ENCODE data around the gene OR1J2.
"Not testable (repeated sequence)": the region's sequence is repeated elsewhere in the genome, so short reads cannot be mapped to it uniquely, and the experiment has no call there.

Gene OR1J2

DNA sequence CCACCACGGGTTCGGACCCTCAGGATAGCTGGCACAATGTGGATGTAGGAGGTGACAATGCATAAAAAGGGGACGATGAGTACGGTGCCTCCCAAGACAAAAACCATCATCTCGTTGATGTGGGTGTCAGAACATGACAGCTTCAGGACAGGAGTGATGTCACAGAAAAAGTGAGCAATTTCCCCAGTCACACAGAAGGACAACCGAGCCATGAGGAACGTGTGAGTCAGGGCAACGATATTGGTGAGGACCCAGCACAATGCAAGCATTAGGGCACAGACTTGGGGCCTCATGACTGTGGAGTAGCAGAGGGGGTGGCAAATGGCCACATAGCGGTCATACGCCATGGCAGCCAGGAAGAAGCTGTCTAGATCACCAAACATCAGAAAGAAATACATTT is 16.0 kb downstream of the OR1J2 start:
- H2AFZ ChIP-seq (ENCODE audit: low read depth, low read length), result no peak overlapping the region
- no peak overlapping the region for H3K4me3 ChIP-seq (ENCODE audit: low read length)
- no peak overlapping the region for H3K27ac ChIP-seq (ENCODE audit: low read length)
- peaks cover 24% of the 10 kb centered on the region for H3K27me3 ChIP-seq (ENCODE audit: low read depth, low read length)
- TF ChIP-seq, protein P1, sequence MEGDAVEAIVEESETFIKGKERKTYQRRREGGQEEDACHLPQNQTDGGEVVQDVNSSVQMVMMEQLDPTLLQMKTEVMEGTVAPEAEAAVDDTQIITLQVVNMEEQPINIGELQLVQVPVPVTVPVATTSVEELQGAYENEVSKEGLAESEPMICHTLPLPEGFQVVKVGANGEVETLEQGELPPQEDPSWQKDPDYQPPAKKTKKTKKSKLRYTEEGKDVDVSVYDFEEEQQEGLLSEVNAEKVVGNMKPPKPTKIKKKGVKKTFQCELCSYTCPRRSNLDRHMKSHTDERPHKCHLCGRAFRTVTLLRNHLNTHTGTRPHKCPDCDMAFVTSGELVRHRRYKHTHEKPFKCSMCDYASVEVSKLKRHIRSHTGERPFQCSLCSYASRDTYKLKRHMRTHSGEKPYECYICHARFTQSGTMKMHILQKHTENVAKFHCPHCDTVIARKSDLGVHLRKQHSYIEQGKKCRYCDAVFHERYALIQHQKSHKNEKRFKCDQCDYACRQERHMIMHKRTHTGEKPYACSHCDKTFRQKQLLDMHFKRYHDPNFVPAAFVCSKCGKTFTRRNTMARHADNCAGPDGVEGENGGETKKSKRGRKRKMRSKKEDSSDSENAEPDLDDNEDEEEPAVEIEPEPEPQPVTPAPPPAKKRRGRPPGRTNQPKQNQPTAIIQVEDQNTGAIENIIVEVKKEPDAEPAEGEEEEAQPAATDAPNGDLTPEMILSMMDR (IDR thresholded peaks at IDR 0.05; ENCODE audit: low read depth, low read length), result no peak
- TF ChIP-seq EZH2phosphoT487 (IDR thresholded peaks at IDR 0.05; ENCODE audit: low read depth), result no peak
- no peaks in the 10 kb centered on the region for H3K36me3 ChIP-seq (replicated peaks; ENCODE audit: low read depth, low read length)
- H4K20me1 ChIP-seq (ENCODE audit: insufficient read depth, low read length), result no peaks in the 10 kb centered on the region
- H3K9me3 ChIP-seq (ENCODE audit: insufficient read depth, low read length), result no peaks in the 10 kb centered on the region
- no peak overlapping the region for H3K9ac ChIP-seq (ENCODE audit: low read length)
- no peaks in the 10 kb centered on the region for H3K79me2 ChIP-seq (ENCODE audit: low read length)
- no peaks in the 10 kb centered on the region for H3K4me1 ChIP-seq (ENCODE audit: low read length)
- H3K4me2 ChIP-seq (ENCODE audit: low read length), result no peak overlapping the region

GRCh38 chr9:122527193-122527592 is 16.6 kb downstream of the OR1J2 start, which contains the start of gene OR1N1:
Gene OR1N1, minus strand, starts transcription at chr9:122527293. Its CDS starts 0 bp downstream, at chr9:122527293.
- TF ChIP-seq EZH2phosphoT487 (IDR thresholded peaks at IDR 0.05; ENCODE audit: low read depth), result no peak
- TF ChIP-seq, protein P1 (IDR thresholded peaks at IDR 0.05; ENCODE audit: low read depth, low read length), result no peak
- Histone ChIP-seq H3K27me3 (ENCODE audit: low read depth, low read length) (peaks cover 23% of the 10 kb centered on the region), H3K27ac (ENCODE audit: low read length) (no peak within 1 kb of the TSS), H4K20me1 (ENCODE audit: insufficient read depth, low read length) (no peaks in the 10 kb centered on the region), H3K9me3 (ENCODE audit: insufficient read depth, low read length) (no peaks in the 10 kb centered on the region), H3K4me2 (ENCODE audit: low read length) (no peak within 1 kb of the TSS), H3K9ac (ENCODE audit: low read length) (no peak within 1 kb of the TSS), H3K4me3 (ENCODE audit: low read length) (no peak within 1 kb of the TSS), H3K36me3 (replicated peaks; ENCODE audit: low read depth, low read length) (no peaks in the 10 kb centered on the region), H3K79me2 (ENCODE audit: low read length) (no peaks in the 10 kb centered on the region), H3K4me1 (ENCODE audit: low read length) (no peaks in the 10 kb centered on the region), H2AFZ (ENCODE audit: low read depth, low read length) (no peak within 1 kb of the TSS)

GRCh38 chr9:122531157-122531556 is 20.6 kb downstream of the OR1J2 start:
- H3K79me2 ChIP-seq (ENCODE audit: low read length); H3K27ac ChIP-seq (ENCODE audit: low read length); H3K9ac ChIP-seq (ENCODE audit: low read length); H3K4me1 ChIP-seq (ENCODE audit: low read length); H3K9me3 ChIP-seq (ENCODE audit: insufficient read depth, low read length); H3K36me3 ChIP-seq (replicated peaks; ENCODE audit: low read depth, low read length); H3K4me2 ChIP-seq (ENCODE audit: low read length); H3K4me3 ChIP-seq (ENCODE audit: low read length); H2AFZ ChIP-seq (ENCODE audit: low read depth, low read length); H4K20me1 ChIP-seq (ENCODE audit: insufficient read depth, low read length): not testable (repeated sequence)
- H3K27me3 ChIP-seq (ENCODE audit: low read depth, low read length), result peaks cover 21% of the 10 kb centered on the region

DNA sequence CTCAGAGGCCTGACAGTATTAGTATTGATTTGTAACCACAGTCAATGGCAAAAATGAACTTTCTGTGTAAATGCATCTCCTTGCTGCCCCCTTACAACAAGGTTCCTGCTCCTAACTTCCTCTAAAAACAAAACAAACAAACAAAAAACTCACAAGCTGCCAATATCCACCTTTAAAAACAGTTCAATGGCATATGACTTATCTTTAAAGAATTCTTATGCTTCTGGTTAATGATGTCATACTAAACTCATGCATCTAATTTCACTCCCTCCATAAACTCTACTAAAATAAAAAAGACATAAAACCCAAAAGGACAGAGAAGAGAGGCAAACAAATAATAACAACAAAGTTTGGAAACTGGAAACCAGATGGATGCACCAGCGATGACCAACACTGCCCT is 25.5 kb downstream of the OR1J2 start:
- Histone ChIP-seq H3K4me3 (ENCODE audit: low read length) (no peak overlapping the region), H2AFZ (ENCODE audit: low read depth, low read length) (no peak overlapping the region), H3K4me2 (ENCODE audit: low read length) (no peak overlapping the region), H3K9me3 (ENCODE audit: insufficient read depth, low read length) (no peaks in the 10 kb centered on the region), H3K27me3 (ENCODE audit: low read depth, low read length) (no peaks in the 10 kb centered on the region), H3K36me3 (replicated peaks; ENCODE audit: low read depth, low read length) (no peaks in the 10 kb centered on the region), H3K4me1 (ENCODE audit: low read length) (no peaks in the 10 kb centered on the region), H4K20me1 (ENCODE audit: insufficient read depth, low read length) (no peaks in the 10 kb centered on the region), H3K9ac (ENCODE audit: low read length) (no peak overlapping the region), H3K79me2 (ENCODE audit: low read length) (no peaks in the 10 kb centered on the region), H3K27ac (ENCODE audit: low read length) (no peak overlapping the region)
- no peak for TF ChIP-seq EZH2phosphoT487 (IDR thresholded peaks at IDR 0.05; ENCODE audit: low read depth)
- TF ChIP-seq, protein P1 (IDR thresholded peaks at IDR 0.05; ENCODE audit: low read depth, low read length), result no peak

DNA sequence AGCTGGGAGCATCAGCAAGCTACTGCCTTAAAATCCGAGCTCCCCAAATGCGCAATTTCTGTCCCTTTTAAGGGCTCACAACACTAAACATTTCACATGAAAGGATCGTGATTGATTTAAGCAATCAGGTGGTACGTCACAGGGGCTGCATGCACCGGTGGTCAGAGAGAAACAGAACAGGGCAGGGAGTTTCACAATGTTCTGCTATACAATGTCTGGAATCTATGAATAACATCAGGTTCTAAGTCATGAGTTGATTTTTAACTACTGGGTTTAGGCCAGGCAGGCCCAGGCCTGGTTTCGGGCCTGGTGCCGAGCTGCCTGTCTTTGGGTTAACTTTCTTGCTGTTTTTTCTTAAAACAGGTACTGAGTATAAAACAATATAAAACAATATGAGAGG is 26.5 kb downstream of the OR1J2 start:
- H2AFZ ChIP-seq (ENCODE audit: low read depth, low read length); H3K9me3 ChIP-seq (ENCODE audit: insufficient read depth, low read length); H3K27ac ChIP-seq (ENCODE audit: low read length); H3K79me2 ChIP-seq (ENCODE audit: low read length); H3K4me2 ChIP-seq (ENCODE audit: low read length); H3K9ac ChIP-seq (ENCODE audit: low read length); H3K36me3 ChIP-seq (replicated peaks; ENCODE audit: low read depth, low read length); H3K4me3 ChIP-seq (ENCODE audit: low read length); H4K20me1 ChIP-seq (ENCODE audit: insufficient read depth, low read length); H3K27me3 ChIP-seq (ENCODE audit: low read depth, low read length); H3K4me1 ChIP-seq (ENCODE audit: low read length): not testable (repeated sequence)

Measured in OCI-LY3 (cell line).